ENCODE measurements around the gene TRERF1.
"Not testable (repeated sequence)": the region's sequence is repeated elsewhere in the genome, so short reads cannot be mapped to it uniquely, and the experiment has no call there.

The TRERF1 gene

GRCh38 chr6:42467651-42468050, 15.9 kb upstream of the TRERF1 start:
- Histone ChIP-seq H3K36me3 (ENCODE audit: control insufficient read depth in 2 of 2, insufficient read depth in 2 of 2, low read length in 2 of 2) (no peaks in the 10 kb centered on the region), H3K4me3 (ENCODE audit: low read length in 2 of 2) (no peak overlapping the region), H3K9me3 (ENCODE audit: control insufficient read depth in 2 of 2, low read length in 2 of 2) (no peaks in the 10 kb centered on the region), H3K27me3 (ENCODE audit: control insufficient read depth in 2 of 2, insufficient read depth in 2 of 2, low read length in 2 of 2) (no peaks in the 10 kb centered on the region), H3K4me1 (ENCODE audit: control insufficient read depth in 2 of 2, insufficient read depth in 2 of 2, low read length in 2 of 2) (no peaks in the 10 kb centered on the region), H3K27ac (ENCODE audit: low read depth in 2 of 2, low read length in 2 of 2) (no peak overlapping the region), H3K9ac (ENCODE audit: low read depth in 1 of 2, low read length in 2 of 2) (no peak overlapping the region)

GRCh38 chr6:42466470-42466869, 14.7 kb upstream of the TRERF1 start:
- H3K27me3 ChIP-seq (ENCODE audit: control insufficient read depth in 2 of 2, insufficient read depth in 2 of 2, low read length in 2 of 2); H3K27ac ChIP-seq (ENCODE audit: low read depth in 2 of 2, low read length in 2 of 2); H3K36me3 ChIP-seq (ENCODE audit: control insufficient read depth in 2 of 2, insufficient read depth in 2 of 2, low read length in 2 of 2); H3K9me3 ChIP-seq (ENCODE audit: control insufficient read depth in 2 of 2, low read length in 2 of 2); H3K4me3 ChIP-seq (ENCODE audit: low read length in 2 of 2); H3K4me1 ChIP-seq (ENCODE audit: control insufficient read depth in 2 of 2, insufficient read depth in 2 of 2, low read length in 2 of 2); H3K9ac ChIP-seq (ENCODE audit: low read depth in 1 of 2, low read length in 2 of 2): not testable (repeated sequence)

- no peaks in the 10 kb centered on the region for H3K9me3 ChIP-seq (ENCODE audit: control insufficient read depth in 2 of 2, low read length in 2 of 2)
- H3K36me3 ChIP-seq (ENCODE audit: control insufficient read depth in 2 of 2, insufficient read depth in 2 of 2, low read length in 2 of 2) = no peaks in the 10 kb centered on the region
- no peak overlapping the region for H3K9ac ChIP-seq (ENCODE audit: low read depth in 1 of 2, low read length in 2 of 2)
- no peaks in the 10 kb centered on the region for H3K4me1 ChIP-seq (ENCODE audit: control insufficient read depth in 2 of 2, insufficient read depth in 2 of 2, low read length in 2 of 2)
- no peak overlapping the region for H3K4me3 ChIP-seq (ENCODE audit: low read length in 2 of 2)
- H3K27ac ChIP-seq (ENCODE audit: low read depth in 2 of 2, low read length in 2 of 2) = no peak overlapping the region
- no peaks in the 10 kb centered on the region for H3K27me3 ChIP-seq (ENCODE audit: control insufficient read depth in 2 of 2, insufficient read depth in 2 of 2, low read length in 2 of 2)
Measured at GRCh38 chr6:42462474-42462972, 10.8 kb upstream of the TRERF1 start.

- H3K27me3 ChIP-seq (ENCODE audit: control insufficient read depth in 2 of 2, insufficient read depth in 2 of 2, low read length in 2 of 2) = no peaks in the 10 kb centered on the region
- no peak overlapping the region for H3K4me3 ChIP-seq (ENCODE audit: low read length in 2 of 2)
- H3K4me1 ChIP-seq (ENCODE audit: control insufficient read depth in 2 of 2, insufficient read depth in 2 of 2, low read length in 2 of 2) = no peaks in the 10 kb centered on the region
- H3K9ac ChIP-seq (ENCODE audit: low read depth in 1 of 2, low read length in 2 of 2) = no peak overlapping the region
- no peak overlapping the region for H3K27ac ChIP-seq (ENCODE audit: low read depth in 2 of 2, low read length in 2 of 2)
- no peaks in the 10 kb centered on the region for H3K36me3 ChIP-seq (ENCODE audit: control insufficient read depth in 2 of 2, insufficient read depth in 2 of 2, low read length in 2 of 2)
- no peaks in the 10 kb centered on the region for H3K9me3 ChIP-seq (ENCODE audit: control insufficient read depth in 2 of 2, low read length in 2 of 2)
Measured at GRCh38 chr6:42460883-42461282, 9.2 kb upstream of the TRERF1 start.

- Histone ChIP-seq H3K9ac (ENCODE audit: low read depth in 1 of 2, low read length in 2 of 2) (no peak overlapping the region), H3K9me3 (ENCODE audit: control insufficient read depth in 2 of 2, low read length in 2 of 2) (no peaks in the 10 kb centered on the region), H3K4me1 (ENCODE audit: control insufficient read depth in 2 of 2, insufficient read depth in 2 of 2, low read length in 2 of 2) (no peaks in the 10 kb centered on the region), H3K27me3 (ENCODE audit: control insufficient read depth in 2 of 2, insufficient read depth in 2 of 2, low read length in 2 of 2) (no peaks in the 10 kb centered on the region), H3K27ac (ENCODE audit: low read depth in 2 of 2, low read length in 2 of 2) (no peak overlapping the region), H3K36me3 (ENCODE audit: control insufficient read depth in 2 of 2, insufficient read depth in 2 of 2, low read length in 2 of 2) (no peaks in the 10 kb centered on the region), H3K4me3 (ENCODE audit: low read length in 2 of 2) (no peak overlapping the region)
Measured at GRCh38 chr6:42459888-42460287, 8.2 kb upstream of the TRERF1 start.

GRCh38 chr6:42454428-42454791, 2.7 kb upstream of the TRERF1 start:
- Histone ChIP-seq H3K4me1 (ENCODE audit: control insufficient read depth in 2 of 2, insufficient read depth in 2 of 2, low read length in 2 of 2) (peaks cover 15 to 23% of the 10 kb centered on the region in 2 donors), H3K27me3 (ENCODE audit: control insufficient read depth in 2 of 2, insufficient read depth in 2 of 2, low read length in 2 of 2) (no peaks in the 10 kb centered on the region), H3K27ac (ENCODE audit: low read depth in 2 of 2, low read length in 2 of 2) (peak overlapping the region; percentile 85 to 93), H3K9me3 (ENCODE audit: control insufficient read depth in 2 of 2, low read length in 2 of 2) (no peaks in the 10 kb centered on the region), H3K4me3 (ENCODE audit: low read length in 2 of 2) (peak overlapping the region; percentile 72 to 86), H3K9ac (ENCODE audit: low read depth in 1 of 2, low read length in 2 of 2) (peak overlapping the region; percentile 70 to 75), H3K36me3 (ENCODE audit: control insufficient read depth in 2 of 2, insufficient read depth in 2 of 2, low read length in 2 of 2) (no peaks in the 10 kb centered on the region)

GRCh38 chr6:42453654-42454427, 2.1 kb upstream of the TRERF1 start:
- H3K4me3 ChIP-seq (ENCODE audit: low read length in 2 of 2) = peak overlapping the region; percentile 72 to 86
- H3K9me3 ChIP-seq (ENCODE audit: control insufficient read depth in 2 of 2, low read length in 2 of 2) = no peaks in the 10 kb centered on the region
- no peaks in the 10 kb centered on the region for H3K36me3 ChIP-seq (ENCODE audit: control insufficient read depth in 2 of 2, insufficient read depth in 2 of 2, low read length in 2 of 2)
- no peaks in the 10 kb centered on the region for H3K27me3 ChIP-seq (ENCODE audit: control insufficient read depth in 2 of 2, insufficient read depth in 2 of 2, low read length in 2 of 2)
- H3K9ac ChIP-seq (ENCODE audit: low read depth in 1 of 2, low read length in 2 of 2) = peak overlapping the region; percentile 70 to 75
- peak overlapping the region; percentile 85 to 93 for H3K27ac ChIP-seq (ENCODE audit: low read depth in 2 of 2, low read length in 2 of 2)
- H3K4me1 ChIP-seq (ENCODE audit: control insufficient read depth in 2 of 2, insufficient read depth in 2 of 2, low read length in 2 of 2) = peaks cover 15 to 23% of the 10 kb centered on the region in 2 donors

GRCh38 chr6:42453031-42453653, 1.4 kb upstream of the TRERF1 start:
- Histone ChIP-seq H3K4me1 (ENCODE audit: control insufficient read depth in 2 of 2, insufficient read depth in 2 of 2, low read length in 2 of 2) (peaks cover 15 to 23% of the 10 kb centered on the region in 2 donors), H3K9ac (ENCODE audit: low read depth in 1 of 2, low read length in 2 of 2) (peak overlapping the region; percentile 68 to 75), H3K4me3 (ENCODE audit: low read length in 2 of 2) (peak overlapping the region; percentile 72 to 86), H3K36me3 (ENCODE audit: control insufficient read depth in 2 of 2, insufficient read depth in 2 of 2, low read length in 2 of 2) (no peaks in the 10 kb centered on the region), H3K9me3 (ENCODE audit: control insufficient read depth in 2 of 2, low read length in 2 of 2) (no peaks in the 10 kb centered on the region), H3K27ac (ENCODE audit: low read depth in 2 of 2, low read length in 2 of 2) (peak overlapping the region; percentile 85 to 93), H3K27me3 (ENCODE audit: control insufficient read depth in 2 of 2, insufficient read depth in 2 of 2, low read length in 2 of 2) (no peaks in the 10 kb centered on the region)

- no peaks in the 10 kb centered on the region for H3K9me3 ChIP-seq (ENCODE audit: control insufficient read depth in 2 of 2, low read length in 2 of 2)
- no peaks in the 10 kb centered on the region for H3K27me3 ChIP-seq (ENCODE audit: control insufficient read depth in 2 of 2, insufficient read depth in 2 of 2, low read length in 2 of 2)
- no peaks in the 10 kb centered on the region for H3K36me3 ChIP-seq (ENCODE audit: control insufficient read depth in 2 of 2, insufficient read depth in 2 of 2, low read length in 2 of 2)
- peak overlapping the region; percentile 72 to 86 for H3K4me3 ChIP-seq (ENCODE audit: low read length in 2 of 2)
- H3K4me1 ChIP-seq (ENCODE audit: control insufficient read depth in 2 of 2, insufficient read depth in 2 of 2, low read length in 2 of 2) = peaks cover 15 to 23% of the 10 kb centered on the region in 2 donors
- H3K27ac ChIP-seq (ENCODE audit: low read depth in 2 of 2, low read length in 2 of 2) = peak overlapping the region; percentile 85 to 93
- H3K9ac ChIP-seq (ENCODE audit: low read depth in 1 of 2, low read length in 2 of 2) = peak overlapping the region; percentile 70 to 75
Measured at GRCh38 chr6:42452171-42453030, 675 bp upstream of the TRERF1 start.
